WI38 (cell line): Measurements from ENCODE around the gene CEL.

Experiments used
- H3K4me3 ChIP-seq: 2 replicates; pipeline ENCODE4 v1.5.1; 2011; ENCODE audit warnings: low read depth, mild to moderate bottlenecking, control low read depth, low read length
- TF ChIP-seq, protein P1 (sequence below): IDR thresholded peaks from 2 replicates; pipeline ENCODE4 v1.5.1; 2012; ENCODE audit warnings: low read depth, mild to moderate bottlenecking, control low read depth, low read length

The CEL gene

DNA sequence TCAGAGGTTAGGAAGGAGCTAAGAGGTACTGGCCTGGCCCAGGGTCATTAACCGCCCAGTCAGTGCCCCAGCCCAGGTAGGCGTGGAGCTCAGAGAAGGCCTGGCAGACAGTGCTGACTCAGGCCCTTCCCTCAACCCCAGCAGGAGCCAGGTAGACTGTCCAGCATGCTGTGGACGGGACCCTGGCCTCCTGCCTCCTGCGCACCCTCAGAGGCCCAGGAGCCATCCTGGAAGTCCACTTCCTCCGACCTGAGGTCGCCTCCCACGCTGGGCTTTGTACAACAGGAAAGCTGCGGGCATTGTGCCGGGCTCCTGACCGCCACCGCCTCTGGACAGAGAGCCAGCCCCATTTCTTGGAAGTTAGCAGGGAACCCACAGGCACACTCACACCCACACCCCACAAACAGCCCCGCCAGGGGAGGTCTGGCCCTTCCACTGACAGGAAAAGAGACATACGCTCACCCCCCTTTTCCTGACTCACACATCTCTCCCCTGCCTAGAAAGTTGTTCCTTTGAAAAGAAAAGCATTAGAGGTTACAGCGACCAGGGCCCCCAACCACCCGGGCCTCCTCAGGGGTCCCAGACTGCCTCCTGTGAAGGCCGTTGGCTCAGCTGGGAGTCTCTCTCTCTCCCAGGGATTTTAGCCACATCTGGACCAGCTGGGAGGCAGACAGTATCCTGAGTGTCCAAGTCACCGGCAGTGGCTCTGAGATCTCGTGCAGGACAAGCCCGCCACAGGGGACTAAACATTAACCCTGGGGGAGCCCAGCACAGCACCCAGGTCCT lies 51.6 kb downstream of the CEL start:
- TF ChIP-seq, protein P1, sequence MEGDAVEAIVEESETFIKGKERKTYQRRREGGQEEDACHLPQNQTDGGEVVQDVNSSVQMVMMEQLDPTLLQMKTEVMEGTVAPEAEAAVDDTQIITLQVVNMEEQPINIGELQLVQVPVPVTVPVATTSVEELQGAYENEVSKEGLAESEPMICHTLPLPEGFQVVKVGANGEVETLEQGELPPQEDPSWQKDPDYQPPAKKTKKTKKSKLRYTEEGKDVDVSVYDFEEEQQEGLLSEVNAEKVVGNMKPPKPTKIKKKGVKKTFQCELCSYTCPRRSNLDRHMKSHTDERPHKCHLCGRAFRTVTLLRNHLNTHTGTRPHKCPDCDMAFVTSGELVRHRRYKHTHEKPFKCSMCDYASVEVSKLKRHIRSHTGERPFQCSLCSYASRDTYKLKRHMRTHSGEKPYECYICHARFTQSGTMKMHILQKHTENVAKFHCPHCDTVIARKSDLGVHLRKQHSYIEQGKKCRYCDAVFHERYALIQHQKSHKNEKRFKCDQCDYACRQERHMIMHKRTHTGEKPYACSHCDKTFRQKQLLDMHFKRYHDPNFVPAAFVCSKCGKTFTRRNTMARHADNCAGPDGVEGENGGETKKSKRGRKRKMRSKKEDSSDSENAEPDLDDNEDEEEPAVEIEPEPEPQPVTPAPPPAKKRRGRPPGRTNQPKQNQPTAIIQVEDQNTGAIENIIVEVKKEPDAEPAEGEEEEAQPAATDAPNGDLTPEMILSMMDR = no peak
- no peak overlapping the region for H3K4me3 ChIP-seq

DNA sequence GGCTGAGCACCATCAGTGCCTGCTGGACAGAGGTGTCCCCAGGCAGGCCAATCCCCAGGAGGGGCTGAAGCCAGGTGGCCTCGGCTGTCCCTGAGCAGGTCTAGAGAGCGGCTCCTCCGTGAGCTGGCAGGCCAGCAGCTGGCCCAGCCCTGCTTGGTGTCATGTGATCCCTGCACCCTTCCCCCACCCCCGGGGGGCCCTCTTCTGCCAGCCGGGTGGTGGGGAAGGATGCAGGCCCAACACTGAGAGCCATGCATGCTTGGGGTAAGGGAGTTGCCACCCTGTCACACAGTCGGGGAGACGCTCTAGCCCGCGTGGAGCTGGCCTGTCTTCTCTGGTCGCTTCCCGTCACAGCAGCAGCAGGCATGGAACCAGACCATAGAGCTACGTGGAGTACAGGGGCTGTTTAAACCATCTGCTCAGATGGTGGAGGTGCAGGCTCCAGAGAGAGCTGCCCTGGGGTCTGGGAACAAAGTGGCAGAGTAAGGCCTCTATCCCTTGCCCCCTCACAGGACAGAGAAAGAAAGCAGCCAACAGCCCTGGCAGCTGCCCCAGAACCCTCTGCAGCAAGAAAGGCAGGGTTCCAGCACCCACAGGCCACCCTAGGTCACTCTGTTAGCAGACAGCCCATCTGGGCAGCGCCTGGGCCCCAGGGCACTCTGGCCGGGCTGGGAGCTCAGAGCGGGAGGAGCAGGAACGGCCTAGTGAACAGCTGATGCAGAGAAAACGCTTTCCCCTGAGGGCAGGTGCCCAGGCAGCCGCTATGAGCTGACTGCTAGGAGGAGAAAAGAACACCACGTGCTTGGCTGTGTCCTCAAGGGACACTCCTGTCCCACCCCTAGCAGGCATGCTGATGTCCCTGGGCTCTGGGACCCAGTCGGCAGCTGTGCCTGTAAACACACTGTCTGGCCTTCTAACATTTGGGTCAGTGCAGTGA lies 52.4 kb downstream of the CEL start:
- H3K4me3 ChIP-seq = no peak overlapping the region
- TF ChIP-seq, protein P1 = no peak

DNA sequence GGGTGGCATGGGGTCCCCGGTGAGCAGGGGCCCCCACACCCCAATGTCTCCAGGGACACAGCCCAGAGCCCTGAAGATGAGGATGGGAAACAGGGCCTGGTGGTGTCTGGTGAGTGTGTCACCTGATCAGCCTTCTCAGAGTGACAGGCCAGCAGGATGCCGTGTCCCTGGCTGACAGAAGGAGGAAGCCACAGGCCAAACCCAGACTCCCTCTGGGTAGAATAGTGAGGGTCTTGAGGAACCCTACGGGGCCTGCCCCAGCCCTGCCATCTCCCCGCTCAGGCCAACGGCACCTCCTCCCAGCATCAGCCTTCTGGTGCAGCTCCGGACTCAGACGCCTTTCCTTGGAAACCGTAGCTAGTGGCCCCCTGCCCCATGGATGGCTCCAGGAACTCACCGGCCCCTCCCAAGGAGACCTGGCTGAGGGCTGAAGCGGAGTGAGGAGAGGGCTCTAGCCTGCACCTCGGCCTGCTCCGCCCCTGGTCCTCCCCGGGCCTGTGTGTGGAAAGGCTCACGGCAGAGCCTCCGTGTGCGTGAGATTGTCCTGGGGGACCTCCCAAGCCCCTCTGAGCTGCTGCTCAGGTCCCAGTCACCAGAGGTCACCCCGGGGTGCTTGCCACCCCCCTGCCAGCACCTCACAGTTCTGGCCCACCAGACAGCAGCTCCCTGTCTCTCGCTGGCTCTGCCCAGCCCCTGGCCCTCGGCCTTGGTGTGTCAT lies 53.3 kb downstream of the CEL start:
- TF ChIP-seq, protein P1 = no peak
- no peak overlapping the region for H3K4me3 ChIP-seq

DNA sequence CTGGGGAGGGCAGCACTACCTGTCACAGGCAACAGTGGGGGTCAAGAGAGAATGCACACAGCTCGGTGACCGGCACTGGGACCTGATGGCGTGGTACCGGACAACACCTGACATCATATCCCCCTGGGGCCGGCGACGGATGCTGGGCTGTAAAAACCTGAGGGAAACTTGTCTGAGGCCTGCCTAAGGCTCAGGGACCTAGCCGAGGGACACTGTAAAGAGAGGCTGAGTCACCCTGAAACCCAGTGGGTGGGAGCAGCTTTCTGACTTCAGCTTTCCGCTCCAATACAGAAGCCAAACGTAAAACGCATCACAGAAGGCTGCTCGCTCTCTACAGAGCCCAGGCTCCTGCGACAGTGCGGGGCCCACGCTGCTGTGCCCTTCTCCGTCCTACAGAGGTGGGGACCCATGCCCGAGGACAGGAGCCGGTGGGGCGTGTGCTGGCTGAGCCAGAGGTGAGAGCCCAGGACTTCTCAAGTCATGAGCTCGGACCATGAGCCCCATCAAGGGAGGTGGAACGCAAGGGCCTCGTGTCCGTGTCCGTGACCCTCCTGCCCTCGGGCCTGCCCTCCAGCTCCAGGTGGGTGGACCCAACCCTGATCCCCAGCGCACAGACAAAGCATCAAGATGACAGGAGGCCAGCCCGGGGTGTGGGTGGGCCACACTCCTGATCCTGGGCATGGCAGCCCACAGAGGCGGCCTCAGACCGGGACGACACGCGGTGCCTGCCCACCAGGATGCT lies 54.0 kb downstream of the CEL start:
- TF ChIP-seq, protein P1 = no peak
- H3K4me3 ChIP-seq = no peak overlapping the region

DNA sequence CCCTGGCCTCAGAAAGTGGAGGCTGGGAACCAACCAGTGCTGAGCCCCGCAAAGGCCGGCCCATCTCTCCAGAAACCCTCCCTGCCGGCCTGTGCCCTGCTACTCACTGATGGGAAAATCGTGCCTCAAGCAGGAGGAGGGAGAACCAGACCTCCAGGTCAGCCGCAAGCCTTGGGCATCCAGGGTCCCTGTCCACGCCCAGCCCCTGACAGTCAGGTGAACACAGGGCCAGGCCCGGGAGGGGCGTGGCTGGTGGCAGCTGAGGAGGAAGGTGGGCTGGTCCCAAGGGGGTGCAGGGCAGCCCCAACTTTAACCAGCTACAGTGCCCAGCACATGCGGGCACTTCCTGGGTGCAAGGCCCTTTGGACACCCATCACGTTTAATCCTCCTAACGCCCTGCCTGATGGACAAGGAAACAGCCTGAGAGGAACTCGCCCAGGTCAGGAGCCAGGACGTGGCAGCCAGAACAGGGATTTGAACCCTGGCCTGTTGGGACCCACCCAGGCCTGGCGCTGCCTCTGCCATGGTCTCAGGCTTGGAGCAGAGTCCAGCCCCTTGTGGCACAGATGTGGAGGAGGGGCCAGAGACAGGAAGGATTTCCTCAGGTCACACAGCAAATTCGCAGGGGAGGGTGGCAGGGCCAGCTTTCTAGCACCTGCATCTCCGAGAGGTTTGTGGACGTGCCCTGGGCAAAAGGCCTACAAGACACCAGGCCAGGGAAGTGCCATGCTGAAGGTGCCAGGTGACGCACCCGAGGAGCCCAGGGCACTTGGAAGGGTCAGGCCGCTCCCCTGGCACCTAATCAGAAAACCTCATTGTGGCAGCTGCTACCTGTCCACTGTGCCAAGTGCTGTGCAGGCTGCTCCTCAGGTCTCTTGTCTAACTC lies 54.8 kb downstream of the CEL start:
- TF ChIP-seq, protein P1 = no peak
- H3K4me3 ChIP-seq = no peak overlapping the region
